K562 (cell line): Measurements from ENCODE around the gene IDH2. TPM values are rescaled to one million over a fixed set of nuclear protein-coding genes. Genes with fewer than 3 reads are reported as not detected.

Experiments
- ATAC-seq: fragments of 200-7000 bp; cut with Tn5 transposase; 3 replicates; pipeline ENCODE4 v1.9.1; 2020; ENCODE audit warnings: moderate library complexity
- BruUV-seq: library from RNA; stranded (reverse); fragments of 400-500 nt; replicated peaks from 2 replicates; lab custom pipeline; 2021; lab: Mats Ljungman, UMichigan
- CTCF ChIA-PET: fragments of 300-600 bp; formaldehyde crosslinking; extraction: SDS; loops from one replicate; lab custom pipeline; 2021; ENCODE audit warnings: low intra/inter-chr PET ratio; lab: Yijun Ruan, JAX
- POLR2A ChIA-PET: fragments of 300-600, 350-650 bp; sonication (Branson Sonifier 250); formaldehyde crosslinking; extraction: SDS; loops from one replicate; lab custom pipeline; 2021; ENCODE audit warnings: antibody characterized with exemption, inconsistent platforms; lab: Yijun Ruan, JAX
- DNase-seq, 4 experiments: peaks; one replicate each; pipeline versions ENCODE4 v3.0.0 to v3.0.0-alpha.2; 2011 to 2018; ENCODE audit warnings: low spot score in 3 of 4, mixed read lengths in 3 of 4; ENCODE audit errors: extremely low read depth in 1 of 4
- FAIRE-seq: peaks from 2 replicates; lab custom pipeline; 2011; peaks lifted over from hg19 to GRCh38; lab: Jason Lieb, UNC
- H2AFZ ChIP-seq: 2 replicates; pipeline ENCODE4 v1.6.0; 2011; ENCODE audit warnings: low read depth, low read length, control low read depth, inconsistent platforms
- H3K27ac ChIP-seq: fragments of 200-600 bp; 3 replicates; pipeline ENCODE4 v1.8.0; 2011; ENCODE audit warnings: low read depth, mild to moderate bottlenecking, control low read depth, inconsistent platforms, low read length, moderate library complexity, mixed read lengths; ENCODE audit errors: extremely low read depth
- H3K27me3 ChIP-seq, 2 experiments: fragments of 300-600 bp in 1 of 2; 2 replicates in 1 of 2; 3 replicates in 1 of 2; pipeline versions ENCODE4 v1.6.0 to v1.8.0; 2011; ENCODE audit warnings: inconsistent platforms in 2 of 2, low read length in 2 of 2, mild to moderate bottlenecking in 1 of 2, mixed read lengths in 1 of 2, moderate library complexity in 1 of 2; ENCODE audit not compliant: control insufficient read depth in 2 of 2, insufficient read depth in 2 of 2
- H3K36me3 ChIP-seq: fragments of 300-600 bp; 3 replicates; pipeline ENCODE4 v1.8.0; 2011; ENCODE audit warnings: mild to moderate bottlenecking, low read length, inconsistent platforms; ENCODE audit not compliant: control insufficient read depth, insufficient read depth
- H3K4me1 ChIP-seq, 2 experiments: fragments of 200-600 bp in 1 of 2; replicated peaks in 1 of 2; 2 replicates in 1 of 2; 3 replicates in 1 of 2; pipeline versions ENCODE4 v1.5.1 to v1.8.0; 2011; ENCODE audit warnings: inconsistent platforms in 2 of 2, low read length in 2 of 2, mild to moderate bottlenecking in 1 of 2, mixed read lengths in 1 of 2, moderate library complexity in 1 of 2; ENCODE audit not compliant: control insufficient read depth in 2 of 2, insufficient read depth in 2 of 2
- H3K4me2 ChIP-seq: 2 replicates; pipeline ENCODE4 v1.6.1; 2011; ENCODE audit warnings: low read length, control low read depth, inconsistent platforms, mixed read lengths; ENCODE audit not compliant: insufficient read depth
- H3K4me3 ChIP-seq: fragments of 200-600 bp; sonication (generic), shearing (Covaris generic); 2 replicates; pipeline ENCODE4 v1.5.1; 2016; ENCODE audit warnings: control low read depth, inconsistent platforms
- H3K79me2 ChIP-seq: fragments of 200-600 bp; 3 replicates; pipeline ENCODE4 v1.8.0; 2011; ENCODE audit warnings: low read length, inconsistent platforms; ENCODE audit not compliant: control insufficient read depth, insufficient read depth
- H3K9ac ChIP-seq, 2 experiments: 2 replicates each; pipeline versions ENCODE4 v1.6.0 to v1.6.1; 2011; ENCODE audit warnings: low read depth in 2 of 2, low read length in 2 of 2, control low read depth in 1 of 2, inconsistent platforms in 1 of 2, mild to moderate bottlenecking in 1 of 2, mixed read lengths in 1 of 2; ENCODE audit not compliant: insufficient read depth in 1 of 2
- H3K9me1 ChIP-seq: one replicate; pipeline ENCODE4 v1.6.0; 2011; ENCODE audit warnings: inconsistent platforms, mild to moderate bottlenecking, low read length, moderate library complexity; ENCODE audit not compliant: control insufficient read depth, insufficient read depth
- H3K9me3 ChIP-seq: replicated peaks from 2 replicates; pipeline ENCODE4 v1.5.1; 2011; ENCODE audit warnings: low read depth, low read length, inconsistent platforms; ENCODE audit not compliant: control insufficient read depth, insufficient read depth
- H4K20me1 ChIP-seq: replicated peaks from 2 replicates; pipeline ENCODE4 v1.6.1; 2011; ENCODE audit warnings: low read length, inconsistent platforms, mixed read lengths; ENCODE audit not compliant: control insufficient read depth, insufficient read depth
- HDAC3 ChIP-seq: fragments of 450-650 bp; IDR thresholded peaks from 2 replicates; pipeline ENCODE4 v1.6.1; 2018; ENCODE audit warnings: borderline replicate concordance, mild to moderate bottlenecking, moderate library complexity; ENCODE audit not compliant: partially characterized antibody
- ZNF431 ChIP-seq: sonication (generic); formaldehyde crosslinking; IDR thresholded peaks from 2 replicates; pipeline ENCODE4 v1.8.0; 2022; ENCODE audit warnings: mild to moderate bottlenecking, missing genetic modification reagents
- WGBS: fragments of 100-300 bp; shearing (Covaris generic); methylation state at CpG from one replicate; pipeline ENCODE4 v1.1.6; 2016; ENCODE audit warnings: low coverage, mixed read lengths; ENCODE audit not compliant: insufficient coverage; ENCODE audit errors: missing lambda C conversion rate; 5-methylcytosine and 5-hydroxymethylcytosine counted together
- in situ Hi-C: fragments of 300-500 bp; cut with MboI; formaldehyde crosslinking; loops from 4 replicates; pipeline ENCODE4 v1.15.0; 2018; ENCODE audit warnings: inconsistent platforms, mixed read lengths
- intact Hi-C: fragments of 100-400 bp; cut with micrococcal nuclease; formaldehyde crosslinking; loops from 2 replicates; pipeline ENCODE4 v1.14.2; 2022
- polyA plus RNA-seq, 8 experiments: library from polyadenylated mRNA; depleted of rRNA in 4 of 8; stranded (reverse) in 5 of 8; unstranded in 3 of 8; fragments of >200 nt; fragmentation: Nextera tagmentation in 2 of 8; fragmentation: Illumina TruSeq in 1 of 8; extraction: Ambion mirVana in 2 of 8; extraction: Trizol in 1 of 8; gene quantifications; 2 replicates each; pipeline versions ENCODE4 v1.2.1 to v1.2.3, GENCODE V29; 2011 to 2014; ENCODE audit warnings: inconsistent platforms in 1 of 8, missing spikeins in 1 of 8
- total RNA-seq, 7 experiments: library from RNA; depleted of rRNA in 6 of 7; stranded (reverse); fragments of >200 nt in 6 of 7; fragmentation: Illumina TruSeq in 2 of 7; extraction: Trizol in 2 of 7; gene quantifications; 2 replicates each; pipeline versions ENCODE4 v1.2.1 to v1.2.3, GENCODE V29; 2011 to 2021; ENCODE audit warnings: low replicate concordance in 1 of 7
- TF ChIP-seq, protein P1 (sequence below): sonication (generic); formaldehyde crosslinking; IDR thresholded peaks from 2 replicates; pipeline ENCODE4 v1.8.1; 2023; ENCODE audit warnings: mild to moderate bottlenecking, missing genetic modification reagents
- TF ChIP-seq, protein P2 (sequence below): fragments of 150-350 bp; conservative IDR thresholded peaks from 2 replicates; pipeline ENCODE4 v1.6.1; 2014; ENCODE audit warnings: low read length

The IDH2 gene
- total and polyA plus RNA-seq, 9 of the 15 experiments (the other 6 are each of a cell fraction or from before 2014, with no cell fraction given), result 0.70 to 99.9 (median 59.2) TPM

DNA sequence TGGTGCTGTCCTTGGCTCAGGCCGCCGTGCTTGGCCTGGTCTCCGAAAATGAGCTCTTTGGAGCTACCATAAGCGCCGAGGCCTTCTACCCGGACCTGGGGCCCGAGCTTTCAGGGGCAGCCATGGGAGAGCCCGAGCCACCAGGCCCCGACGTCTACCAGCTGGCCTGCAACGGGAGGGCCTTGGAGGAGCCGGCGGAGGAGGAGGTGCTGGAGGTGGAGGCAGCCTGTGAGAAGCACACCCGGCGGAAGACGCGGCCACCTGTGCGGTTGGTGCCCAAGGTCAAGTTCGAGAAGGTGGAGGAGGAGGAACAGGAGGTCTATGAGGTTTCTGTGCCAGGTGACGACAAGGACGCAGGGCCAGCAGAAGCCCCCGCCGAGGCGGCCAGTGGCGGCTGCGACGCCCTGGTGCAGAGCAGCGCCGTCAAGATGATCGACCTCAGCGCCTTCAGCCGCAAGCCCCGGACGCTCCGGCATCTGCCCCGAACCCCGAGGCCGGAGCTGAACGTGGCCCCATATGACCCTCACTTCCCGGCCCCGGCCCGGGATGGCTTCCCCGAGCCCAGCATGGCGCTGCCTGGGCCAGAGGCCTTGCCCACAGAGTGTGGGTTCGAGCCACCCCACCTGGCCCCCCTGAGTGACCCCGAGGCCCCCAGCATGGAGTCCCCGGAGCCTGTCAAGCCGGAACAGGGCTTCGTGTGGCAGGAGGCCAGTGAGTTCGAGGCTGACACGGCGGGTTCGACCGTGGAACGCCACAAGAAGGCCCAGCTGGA, 34.9 kb downstream of the IDH2 start:
- intact Hi-C loops (no loop called here), in situ Hi-C loops (no loop called here)
- ATAC-seq, result no peak
- H3K9me3 ChIP-seq, result no peaks in the 10 kb centered on the region
- H3K9me1 ChIP-seq, result no peaks in the 10 kb centered on the region
- ChIA-PET CTCF (no interaction called here), POLR2A (interaction anchor here (0.6 kb wide), 1 partner anchor 167 kb away, joined by 3 read pairs; no protein-coding TSS in a partner anchor)
- no peak overlapping the region for H2AFZ ChIP-seq
- FAIRE-seq, result no peak
- no peak for DNase-seq
- 93% methylated on average over 43 of the region's 55 CpGs for WGBS
- H3K79me2 ChIP-seq, result no peaks in the 10 kb centered on the region
- TF ChIP-seq, protein P1, sequence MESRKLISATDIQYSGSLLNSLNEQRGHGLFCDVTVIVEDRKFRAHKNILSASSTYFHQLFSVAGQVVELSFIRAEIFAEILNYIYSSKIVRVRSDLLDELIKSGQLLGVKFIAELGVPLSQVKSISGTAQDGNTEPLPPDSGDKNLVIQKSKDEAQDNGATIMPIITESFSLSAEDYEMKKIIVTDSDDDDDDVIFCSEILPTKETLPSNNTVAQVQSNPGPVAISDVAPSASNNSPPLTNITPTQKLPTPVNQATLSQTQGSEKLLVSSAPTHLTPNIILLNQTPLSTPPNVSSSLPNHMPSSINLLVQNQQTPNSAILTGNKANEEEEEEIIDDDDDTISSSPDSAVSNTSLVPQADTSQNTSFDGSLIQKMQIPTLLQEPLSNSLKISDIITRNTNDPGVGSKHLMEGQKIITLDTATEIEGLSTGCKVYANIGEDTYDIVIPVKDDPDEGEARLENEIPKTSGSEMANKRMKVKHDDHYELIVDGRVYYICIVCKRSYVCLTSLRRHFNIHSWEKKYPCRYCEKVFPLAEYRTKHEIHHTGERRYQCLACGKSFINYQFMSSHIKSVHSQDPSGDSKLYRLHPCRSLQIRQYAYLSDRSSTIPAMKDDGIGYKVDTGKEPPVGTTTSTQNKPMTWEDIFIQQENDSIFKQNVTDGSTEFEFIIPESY (CRISPR knock-in tag), result peak; percentile 50
- TF ChIP-seq ZNF431 (no peak), HDAC3 (no peak)
- TF ChIP-seq, protein P2, sequence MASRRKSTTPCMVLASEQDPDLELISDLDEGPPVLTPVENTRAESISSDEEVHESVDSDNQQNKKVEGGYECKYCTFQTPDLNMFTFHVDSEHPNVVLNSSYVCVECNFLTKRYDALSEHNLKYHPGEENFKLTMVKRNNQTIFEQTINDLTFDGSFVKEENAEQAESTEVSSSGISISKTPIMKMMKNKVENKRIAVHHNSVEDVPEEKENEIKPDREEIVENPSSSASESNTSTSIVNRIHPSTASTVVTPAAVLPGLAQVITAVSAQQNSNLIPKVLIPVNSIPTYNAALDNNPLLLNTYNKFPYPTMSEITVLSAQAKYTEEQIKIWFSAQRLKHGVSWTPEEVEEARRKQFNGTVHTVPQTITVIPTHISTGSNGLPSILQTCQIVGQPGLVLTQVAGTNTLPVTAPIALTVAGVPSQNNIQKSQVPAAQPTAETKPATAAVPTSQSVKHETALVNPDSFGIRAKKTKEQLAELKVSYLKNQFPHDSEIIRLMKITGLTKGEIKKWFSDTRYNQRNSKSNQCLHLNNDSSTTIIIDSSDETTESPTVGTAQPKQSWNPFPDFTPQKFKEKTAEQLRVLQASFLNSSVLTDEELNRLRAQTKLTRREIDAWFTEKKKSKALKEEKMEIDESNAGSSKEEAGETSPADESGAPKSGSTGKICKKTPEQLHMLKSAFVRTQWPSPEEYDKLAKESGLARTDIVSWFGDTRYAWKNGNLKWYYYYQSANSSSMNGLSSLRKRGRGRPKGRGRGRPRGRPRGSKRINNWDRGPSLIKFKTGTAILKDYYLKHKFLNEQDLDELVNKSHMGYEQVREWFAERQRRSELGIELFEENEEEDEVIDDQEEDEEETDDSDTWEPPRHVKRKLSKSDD, result no peak
- no peak overlapping the region for H3K4me2 ChIP-seq
- no peaks in the 10 kb centered on the region for H3K27me3 ChIP-seq
- no peaks in the 10 kb centered on the region for H4K20me1 ChIP-seq
- no peak overlapping the region for H3K27ac ChIP-seq
- no TSS peak for BruUV-seq
- peaks cover 17 to 34% of the 10 kb centered on the region in 2 experiments for H3K4me1 ChIP-seq
- H3K36me3 ChIP-seq, result no peaks in the 10 kb centered on the region; the same call in 1 of the 3 replicates
- no peak overlapping the region for H3K4me3 ChIP-seq
- no peak overlapping the region for H3K9ac ChIP-seq
